ENCODE data around the gene CRMP1.

DNA sequence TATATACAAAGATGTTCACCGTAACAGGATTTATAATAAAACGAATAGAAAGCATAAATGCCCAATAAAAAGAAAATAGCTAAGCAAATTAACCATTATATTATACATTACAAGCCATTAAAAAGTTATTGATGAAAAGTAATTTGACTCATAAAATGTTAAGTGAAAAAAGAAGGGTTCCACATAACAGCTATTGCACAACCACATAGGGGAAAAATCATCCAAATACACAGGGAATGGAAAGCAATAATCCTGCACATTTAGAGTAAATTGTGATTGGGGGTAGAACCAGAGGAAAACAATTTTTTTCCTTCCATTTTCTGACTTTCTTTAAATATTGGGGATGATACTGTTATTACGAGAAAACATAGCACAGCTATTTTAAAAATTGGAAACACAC is 38.0 kb downstream of the CRMP1 start:
- TF ChIP-seq, protein P1, sequence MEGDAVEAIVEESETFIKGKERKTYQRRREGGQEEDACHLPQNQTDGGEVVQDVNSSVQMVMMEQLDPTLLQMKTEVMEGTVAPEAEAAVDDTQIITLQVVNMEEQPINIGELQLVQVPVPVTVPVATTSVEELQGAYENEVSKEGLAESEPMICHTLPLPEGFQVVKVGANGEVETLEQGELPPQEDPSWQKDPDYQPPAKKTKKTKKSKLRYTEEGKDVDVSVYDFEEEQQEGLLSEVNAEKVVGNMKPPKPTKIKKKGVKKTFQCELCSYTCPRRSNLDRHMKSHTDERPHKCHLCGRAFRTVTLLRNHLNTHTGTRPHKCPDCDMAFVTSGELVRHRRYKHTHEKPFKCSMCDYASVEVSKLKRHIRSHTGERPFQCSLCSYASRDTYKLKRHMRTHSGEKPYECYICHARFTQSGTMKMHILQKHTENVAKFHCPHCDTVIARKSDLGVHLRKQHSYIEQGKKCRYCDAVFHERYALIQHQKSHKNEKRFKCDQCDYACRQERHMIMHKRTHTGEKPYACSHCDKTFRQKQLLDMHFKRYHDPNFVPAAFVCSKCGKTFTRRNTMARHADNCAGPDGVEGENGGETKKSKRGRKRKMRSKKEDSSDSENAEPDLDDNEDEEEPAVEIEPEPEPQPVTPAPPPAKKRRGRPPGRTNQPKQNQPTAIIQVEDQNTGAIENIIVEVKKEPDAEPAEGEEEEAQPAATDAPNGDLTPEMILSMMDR (IDR thresholded peaks at IDR 0.05): no peak
- no peak for TF ChIP-seq POLR2A (IDR thresholded peaks at IDR 0.05)

All from thyroid gland (tissue), 4 donors.